HepG2 (cell line): ENCODE results near the gene C20orf202. TPM values are rescaled to one million over a fixed set of nuclear protein-coding genes. Genes with fewer than 3 reads are reported as not detected.
A peak's percentile ranks its signal among the peaks of the same experiment; 100 is the strongest.

ENCODE experiments used
- ATAC-seq: fragments of 200-7000 bp; cut with Tn5 transposase; 3 replicates; pipeline ENCODE4 v1.9.1; 2020; ENCODE audit warnings: mild to moderate bottlenecking, moderate library complexity
- BruUV-seq: library from RNA; stranded (reverse); fragments of 400-500 nt; replicated peaks from 2 replicates; lab custom pipeline; 2021; lab: Mats Ljungman, UMichigan
- CTCF ChIA-PET: fragments of 300-600 bp; formaldehyde crosslinking; extraction: SDS; loops from one replicate; lab custom pipeline; 2021; ENCODE audit warnings: low total read pairs, inconsistent platforms, low intra/inter-chr PET ratio; lab: Yijun Ruan, JAX
- POLR2A ChIA-PET: fragments of 350-600 bp; sonication (Branson Sonifier 250); formaldehyde crosslinking; loops from one replicate; lab custom pipeline; 2020; ENCODE audit warnings: antibody characterized with exemption, inconsistent platforms; lab: Yijun Ruan, JAX
- DNase-seq: peaks from one replicate; pipeline ENCODE4 v3.0.0-alpha.2; 2015; ENCODE audit warnings: low spot score
- FAIRE-seq: peaks from 3 replicates; lab custom pipeline; 2011; peaks lifted over from hg19 to GRCh38; lab: Jason Lieb, UNC
- H2AFZ ChIP-seq: one replicate; pipeline ENCODE4 v1.6.1; 2011; ENCODE audit warnings: low read length, inconsistent platforms
- H3K27ac ChIP-seq: fragments of 300-600 bp; 3 replicates; pipeline ENCODE4 v1.8.0; 2011; ENCODE audit warnings: mixed run types, mild to moderate bottlenecking, mixed read lengths, low read length, inconsistent platforms; ENCODE audit not compliant: insufficient read depth; ENCODE audit errors: extremely low read length
- H3K27me3 ChIP-seq, 2 experiments: fragments of 200-600 bp in 1 of 2; 2 replicates in 1 of 2; 3 replicates in 1 of 2; pipeline versions ENCODE4 v1.6.0 to v1.8.0; 2011; ENCODE audit warnings: low read length in 2 of 2, mild to moderate bottlenecking in 2 of 2, moderate library complexity in 2 of 2, inconsistent platforms in 1 of 2; ENCODE audit not compliant: insufficient read depth in 2 of 2, control insufficient read depth in 1 of 2
- H3K36me3 ChIP-seq, 2 experiments: fragments of 200-600 bp in 1 of 2; replicated peaks in 1 of 2; 2 replicates in 1 of 2; 3 replicates in 1 of 2; pipeline versions ENCODE4 v1.5.1 to v1.8.0; 2011; ENCODE audit warnings: low read length in 2 of 2, inconsistent platforms in 1 of 2; ENCODE audit not compliant: insufficient read depth in 2 of 2, control insufficient read depth in 1 of 2
- H3K4me1 ChIP-seq: 2 replicates; pipeline ENCODE4 v1.5.1; 2012; ENCODE audit warnings: low read length, inconsistent platforms; ENCODE audit not compliant: insufficient read depth
- H3K4me2 ChIP-seq: 2 replicates; pipeline ENCODE4 v1.6.0; 2011; ENCODE audit warnings: low read depth, low read length, inconsistent platforms
- H3K4me3 ChIP-seq, 3 experiments: fragments of 200-600 bp in 1 of 3; sonication (generic), shearing (Covaris generic) in 1 of 3; replicated peaks in 1 of 3; 2 replicates each; pipeline ENCODE4 v1.5.1; 2011 to 2016; ENCODE audit warnings: low read length in 3 of 3, inconsistent platforms in 2 of 3, low read depth in 2 of 3, mild to moderate bottlenecking in 2 of 3, control low read depth in 1 of 3, mixed read lengths in 1 of 3; ENCODE audit not compliant: insufficient read depth in 1 of 3
- H3K79me2 ChIP-seq: one replicate; pipeline ENCODE4 v1.6.1; 2011; ENCODE audit warnings: low read length, inconsistent platforms; ENCODE audit not compliant: insufficient read depth
- H3K9ac ChIP-seq: 2 replicates; pipeline ENCODE4 v1.6.0; 2011; ENCODE audit warnings: mild to moderate bottlenecking, low read depth, low read length, inconsistent platforms; ENCODE audit not compliant: insufficient read depth
- H3K9me3 ChIP-seq: 2 replicates; pipeline ENCODE4 v1.5.1; 2012; ENCODE audit warnings: mild to moderate bottlenecking, low read length
- H4K20me1 ChIP-seq: 2 replicates; pipeline ENCODE4 v1.6.0; 2011; ENCODE audit warnings: inconsistent platforms, mild to moderate bottlenecking, low read length, moderate library complexity; ENCODE audit not compliant: insufficient read depth
- FOXC1 ChIP-seq: sonication (generic); formaldehyde crosslinking; IDR thresholded peaks from 2 replicates; pipeline ENCODE4 v1.8.0; 2022; ENCODE audit warnings: mild to moderate bottlenecking, missing genetic modification reagents, borderline replicate concordance
- JUND ChIP-seq: sonication (generic); formaldehyde crosslinking; IDR thresholded peaks from 2 replicates; pipeline ENCODE4 v1.8.0; 2022; ENCODE audit warnings: mild to moderate bottlenecking, missing genetic modification reagents
- MAFK ChIP-seq, 2 experiments: IDR thresholded peaks in 1 of 2; conservative IDR thresholded peaks in 1 of 2; 2 replicates each; pipeline ENCODE4 v1.6.1; 2011; ENCODE audit warnings: improper control_type of control experiment in 2 of 2, low read length in 2 of 2
- MXI1 ChIP-seq: IDR thresholded peaks from 3 replicates; pipeline ENCODE4 v1.6.1; 2012; ENCODE audit warnings: low read depth, low read length, inconsistent platforms, borderline replicate concordance
- SNRNP70 ChIP-seq: fragments of 200-400 bp; formaldehyde crosslinking; IDR thresholded peaks from 2 replicates; pipeline ENCODE4 v1.6.1; 2017; ENCODE audit warnings: mild to moderate bottlenecking, low read depth, low read length, moderate library complexity
- SOX5 ChIP-seq: IDR thresholded peaks from 2 replicates; pipeline ENCODE4 v1.6.1; 2016; ENCODE audit warnings: borderline replicate concordance
- U2AF2 ChIP-seq: fragments of 200-400 bp; formaldehyde crosslinking; IDR thresholded peaks from 2 replicates; pipeline ENCODE4 v1.6.1; 2017; ENCODE audit warnings: low read depth, mild to moderate bottlenecking, low read length
- ZMYM2 ChIP-seq: sonication (generic); formaldehyde crosslinking; IDR thresholded peaks from 2 replicates; pipeline ENCODE4 v1.8.0; 2022; ENCODE audit warnings: mild to moderate bottlenecking, missing genetic modification reagents
- WGBS: methylation state at CpG from one replicate; pipeline ENCODE4 v1.1.6; 2017; ENCODE audit warnings: low lambda C conversion rate; 5-methylcytosine and 5-hydroxymethylcytosine counted together
- in situ Hi-C: cut with HindIII; loops from 2 replicates; pipeline ENCODE4 v1.10.0; 2017; ENCODE audit warnings: low pct_unique_long_range_greater_than_20kb; ENCODE audit not compliant: extremely low pct_ligation_motif_present
- intact Hi-C: fragments of 100-400 bp; cut with micrococcal nuclease; formaldehyde crosslinking; loops from one replicate; pipeline ENCODE4 v1.10.0; 2022; ENCODE audit not compliant: unreplicated experiment
- polyA plus RNA-seq, 8 experiments: library from polyadenylated mRNA; depleted of rRNA in 3 of 8; stranded (reverse) in 7 of 8; unstranded in 1 of 8; fragments of >200 nt; fragmentation: Illumina TruSeq in 4 of 8; extraction: Trizol in 4 of 8; gene quantifications; 2 replicates each; pipeline versions ENCODE4 v1.2.1 to v1.2.3, GENCODE V29; 2011 to 2016; ENCODE audit warnings: low read depth in 4 of 8, missing spikeins in 1 of 8, mixed read lengths in 1 of 8; ENCODE audit not compliant: insufficient read depth in 1 of 8
- total RNA-seq, 5 experiments: library from RNA; depleted of rRNA; stranded (reverse); fragments of >200 nt; fragmentation: Illumina TruSeq; extraction: Trizol; gene quantifications; 2 replicates each; pipeline ENCODE4 v1.2.3, GENCODE V29; 2016; ENCODE audit warnings: low read depth in 1 of 5

C20orf202 gene
- total and polyA plus RNA-seq, 2 of the 13 experiments (the other 11 are each of a cell fraction or from before 2014, with no cell fraction given) = 0.20 to 1.2 TPM

GRCh38 chr20:1225783-1226654, 22.8 kb downstream of the C20orf202 start, which contains the start of gene RAD21L1 (continued):
- TF ChIP-seq JUND (CRISPR knock-in tag) = no peak
- no peak for TF ChIP-seq SOX5 (CRISPR knock-in tag)
- TF ChIP-seq U2AF2 = no peak
- TF ChIP-seq, all 625 proteins: peak for 118

GRCh38 chr20:1229541-1229940, 26.3 kb downstream of the C20orf202 start:
- no peak overlapping the region for H3K4me2 ChIP-seq

More at GRCh38 chr20:1229541-1229940, 26.3 kb downstream of the C20orf202 start:
- TF ChIP-seq MXI1 (no peak), FOXC1 (CRISPR knock-in tag) (no peak), SNRNP70 (no peak), MAFK (conservative IDR thresholded peaks at IDR 0.05 in 1 of 2, IDR thresholded peaks at IDR 0.05 in 1 of 2; ENCODE audit: low read length in 2 of 2) (peak; percentile 18 to 64; a peak in 2 of 4 replicates), ZMYM2 (CRISPR knock-in tag) (no peak)
- intact Hi-C loops = loop anchor here (5.0 kb wide), 1 partner anchor 107 kb away; no protein-coding TSS in a partner anchor
- BruUV-seq = no TSS peak
- Histone ChIP-seq H3K4me1 (peaks cover 13% of the 10 kb centered on the region), H3K4me3 (no peak overlapping the region), H3K27me3 (peaks cover 2 to 28% of the 10 kb centered on the region in 2 experiments), H3K79me2 (no peaks in the 10 kb centered on the region), H3K9me3 (no peaks in the 10 kb centered on the region), H3K36me3 (no peaks in the 10 kb centered on the region), H2AFZ (no peak overlapping the region), H4K20me1 (no peaks in the 10 kb centered on the region; the same call in 1 of the 2 replicates), H3K9ac (no peak overlapping the region), H3K27ac (no peak overlapping the region)
- no peak for ATAC-seq
- in situ Hi-C loops = no loop called here
- POLR2A ChIA-PET = interaction anchor here (0.5 kb wide), 1 partner anchor 1796 kb away, joined by 4 read pairs; no protein-coding TSS in a partner anchor
- no peak for DNase-seq
- FAIRE-seq = no peak
- CTCF ChIA-PET = no interaction called here
- WGBS = 14% methylated on average over 3 of the region's 3 CpGs
